Gastrocnemius medialis (tissue), 4 donors: ENCODE data around the gene CGREF1. TPM values are rescaled to one million over a fixed set of nuclear protein-coding genes. Genes with fewer than 3 reads are reported as not detected.

Experiments used
- ATAC-seq, 2 donors: fragments of 150-250 bp; one replicate each; pipeline ENCODE4 v1.9.1; 2016
- DNase-seq, 2 donors: peaks; one replicate each; pipeline ENCODE4 v3.0.0-alpha.2; 2019
- H3K27ac ChIP-seq, 4 donors: fragments of 200-600 bp; sonication (generic); 1 replicate in 1 of 4; 2 replicates in 3 of 4; pipeline ENCODE4 v1.5.1; 2016 to 2018; ENCODE audit warnings: mild to moderate bottlenecking in 2 of 4, moderate library complexity in 1 of 4
- H3K27me3 ChIP-seq, 3 donors: fragments of 200-600 bp; sonication (generic) in 2 of 3; 1 replicate in 1 of 3; 2 replicates in 2 of 3; pipeline versions ENCODE4 v1.5.1 to v1.6.0; 2016 to 2019; ENCODE audit warnings: mild to moderate bottlenecking in 1 of 3, moderate library complexity in 1 of 3
- H3K36me3 ChIP-seq, 2 donors: fragments of 200-600 bp; sonication (generic) in 1 of 2; one replicate each; pipeline ENCODE4 v1.5.1; 2017 to 2018
- H3K4me1 ChIP-seq, 2 donors: fragments of 200-600 bp; sonication (generic) in 1 of 2; one replicate each; pipeline ENCODE4 v1.5.1; 2016 to 2017; ENCODE audit warnings: mild to moderate bottlenecking in 2 of 2
- H3K4me3 ChIP-seq, 4 donors: fragments of 200-600 bp; sonication (generic) in 3 of 4; 1 replicate in 1 of 4; 2 replicates in 3 of 4; pipeline ENCODE4 v1.5.1; 2016 to 2019; ENCODE audit warnings: mild to moderate bottlenecking in 2 of 4
- H3K9me3 ChIP-seq, 3 donors: fragments of 200-600 bp; sonication (generic) in 2 of 3; 1 replicate in 1 of 3; 2 replicates in 2 of 3; pipeline ENCODE4 v1.5.1; 2016 to 2019
- CTCF ChIP-seq, 5 experiments: fragments of 450-650 bp in 3 of 5; fragments of 200-600 bp in 2 of 5; sonication (generic) in 2 of 5; IDR thresholded peaks in 4 of 5; conservative IDR thresholded peaks in 1 of 5; 1 replicate in 4 of 5; 2 replicates in 1 of 5; pipeline ENCODE4 v1.5.1; 2016 to 2019; ENCODE audit warnings: antibody characterized with exemption in 5 of 5, mild to moderate bottlenecking in 3 of 5, moderate library complexity in 3 of 5
- POLR2A ChIP-seq, 2 donors: fragments of 450-650 bp; IDR thresholded peaks; one replicate each; pipeline ENCODE4 v1.6.1; 2017; ENCODE audit warnings: antibody characterized with exemption in 2 of 2, mild to moderate bottlenecking in 2 of 2, moderate library complexity in 2 of 2
- in situ Hi-C, 4 donors: fragments of 200-750 bp; cut with MboI; loops; one replicate each; pipeline versions ENCODE4 v1.15.0 to v1.8.0; 2017; ENCODE audit warnings: low sequenced_read_pairs in 4 of 4
- intact Hi-C: fragments of 100-400 bp; cut with DNase I; formaldehyde crosslinking; loops from one replicate; pipeline ENCODE4 v1.15.1; 2023; ENCODE audit warnings: low total_unique reads
- total RNA-seq, 4 donors: library from RNA; depleted of rRNA; stranded (reverse); fragments of >200 nt; gene quantifications; one replicate each; pipeline versions ENCODE4 v1.1.0 to v1.2.3, GENCODE V29; 2016

The CGREF1 gene
- total RNA-seq, 4 donors from 2014 or later = 1.2 to 7.1 (median 4.3) TPM

DNA sequence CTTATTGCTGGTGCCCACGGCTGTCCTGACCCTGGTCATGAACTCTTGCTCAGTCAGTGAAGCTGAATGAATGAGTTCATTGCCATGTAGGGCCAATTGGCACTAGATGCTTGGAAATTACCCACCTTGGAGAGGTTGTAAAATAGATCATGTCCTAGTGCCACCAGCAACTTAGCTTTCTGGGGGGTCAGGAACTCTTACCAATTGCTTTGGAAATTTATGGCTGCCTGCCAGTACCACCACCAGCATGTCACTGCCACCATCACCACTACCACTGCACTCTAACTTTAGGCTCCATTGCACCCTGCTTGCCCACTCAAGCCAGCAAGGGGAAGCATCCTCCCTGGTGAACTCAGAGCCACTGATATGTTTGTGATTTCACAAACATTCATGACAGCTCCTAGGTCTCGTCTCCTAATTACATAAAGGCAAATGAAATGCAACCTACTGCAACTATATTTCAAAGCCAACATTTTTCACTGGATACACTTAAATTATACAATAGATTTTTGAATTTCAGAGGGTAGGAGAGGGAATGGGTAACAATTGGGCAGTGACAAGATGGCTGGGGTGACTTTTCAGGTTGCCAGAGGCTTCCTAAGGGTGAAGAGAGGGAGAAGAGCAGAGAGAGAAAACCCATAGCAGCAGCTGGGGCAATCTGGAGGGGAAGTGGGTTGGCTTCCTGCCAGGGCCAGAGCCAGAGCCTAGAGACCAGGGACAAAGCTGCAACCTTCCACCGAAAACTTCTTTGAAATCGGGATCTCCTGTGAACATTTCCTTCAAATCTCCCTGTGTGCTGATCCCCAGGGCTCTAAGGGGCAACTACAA lies 44.0 kb downstream of the CGREF1 start:
- Histone ChIP-seq H3K9me3 (no peaks in the 10 kb centered on the region), H3K4me1 (peaks cover 17 to 23% of the 10 kb centered on the region in 2 donors), H3K4me3 (no peak overlapping the region), H3K36me3 (peaks cover 0 to 2% of the 10 kb centered on the region in 2 donors), H3K27me3 (no peaks in the 10 kb centered on the region), H3K27ac (peak overlapping the region in 1 of 4 donors; percentile 64)
- ATAC-seq (no peak), DNase-seq (no peak)
- TF ChIP-seq POLR2A (IDR thresholded peaks at IDR 0.05) (no peak), CTCF (IDR thresholded peaks at IDR 0.05 in 4 of 5, conservative IDR thresholded peaks at IDR 0.05 in 1 of 5) (no peak)
- in situ Hi-C loops = no loop called here
- intact Hi-C loops = loop anchor here (5.0 kb wide), 1 partner anchor 288 kb away; the partner anchor contains the start of gene CENPA

GRCh38 chr2:27073782-27074181 lies 45.1 kb downstream of the CGREF1 start:
- H3K4me1 ChIP-seq = peaks cover 28 to 29% of the 10 kb centered on the region in 2 donors
- in situ Hi-C loops (no loop called here), intact Hi-C loops (loop anchor here (5.0 kb wide), 1 partner anchor 286 kb away; the partner anchor contains the start of gene CENPA)
- H3K36me3 ChIP-seq = peaks cover 0 to 11% of the 10 kb centered on the region in 2 donors
- no peak overlapping the region for H3K4me3 ChIP-seq
- H3K27ac ChIP-seq = peak overlapping the region in 2 of 4 donors; percentile 33 to 64
- H3K9me3 ChIP-seq = no peaks in the 10 kb centered on the region
- TF ChIP-seq CTCF (IDR thresholded peaks at IDR 0.05 in 4 of 5, conservative IDR thresholded peaks at IDR 0.05 in 1 of 5) = no peak
- no peak for TF ChIP-seq POLR2A (IDR thresholded peaks at IDR 0.05)
- ATAC-seq = no peak
- no peaks in the 10 kb centered on the region for H3K27me3 ChIP-seq
- DNase-seq = no peak

DNA sequence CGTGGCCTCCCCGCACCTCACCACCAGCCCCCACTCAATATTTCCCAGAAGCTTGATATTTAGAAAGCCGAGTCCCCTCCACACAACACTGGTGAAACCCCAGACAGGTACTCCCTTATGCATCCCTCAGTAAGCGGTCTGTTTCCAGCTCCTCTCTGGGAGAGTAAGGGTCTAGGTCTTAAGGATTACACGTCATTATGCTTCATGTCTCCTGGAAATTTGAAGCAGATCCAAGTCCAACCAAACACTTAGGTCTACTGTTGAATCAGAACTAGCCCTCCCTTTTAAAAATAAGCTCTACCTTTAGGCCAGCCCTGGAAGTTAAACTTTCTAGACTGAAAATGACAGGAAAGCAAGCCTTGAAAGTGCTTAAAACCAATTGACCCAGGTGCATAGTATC lies 46.0 kb downstream of the CGREF1 start:
- H3K27me3 ChIP-seq = no peaks in the 10 kb centered on the region
- no peaks in the 10 kb centered on the region for H3K9me3 ChIP-seq
- H3K4me3 ChIP-seq = no peak overlapping the region
- peaks cover 0 to 19% of the 10 kb centered on the region in 2 donors for H3K36me3 ChIP-seq
- DNase-seq (no peak), ATAC-seq (no peak)
- peak overlapping the region; percentile 91 to 97 (median 92) for H3K27ac ChIP-seq
- intact Hi-C loops (loop anchor here (5.0 kb wide), 1 partner anchor 286 kb away; the partner anchor contains the start of gene CENPA), in situ Hi-C loops (no loop called here)
- TF ChIP-seq CTCF (IDR thresholded peaks at IDR 0.05 in 4 of 5, conservative IDR thresholded peaks at IDR 0.05 in 1 of 5) (no peak), POLR2A (IDR thresholded peaks at IDR 0.05) (no peak)
- peaks cover 29 to 31% of the 10 kb centered on the region in 2 donors for H3K4me1 ChIP-seq

GRCh38 chr2:27071990-27072830 lies 46.7 kb downstream of the CGREF1 start:
- intact Hi-C loops = loop anchor here (1.0 to 5.0 kb wide), 3 partner anchors 14 to 285 kb away; partner anchors contain the start of genes CENPA and KHK
- DNase-seq = peak in 1 of 2 donors; percentile 33

More at GRCh38 chr2:27071990-27072830, 46.7 kb downstream of the CGREF1 start:
- ATAC-seq = no peak
- peak overlapping the region; percentile 91 to 97 (median 92) for H3K27ac ChIP-seq
- peak overlapping the region; percentile 83 to 98 (median 89) for H3K4me3 ChIP-seq
- in situ Hi-C loops = no loop called here
- no peaks in the 10 kb centered on the region for H3K27me3 ChIP-seq
- H3K4me1 ChIP-seq = peaks cover 29 to 31% of the 10 kb centered on the region in 2 donors
- H3K9me3 ChIP-seq = no peaks in the 10 kb centered on the region
- peaks cover 0 to 26% of the 10 kb centered on the region in 2 donors for H3K36me3 ChIP-seq
- TF ChIP-seq POLR2A (IDR thresholded peaks at IDR 0.05) (no peak), CTCF (IDR thresholded peaks at IDR 0.05 in 4 of 5, conservative IDR thresholded peaks at IDR 0.05 in 1 of 5) (no peak)
